Stimulated activated CD8-positive, alpha-beta memory T cell treated with anti-CD3 and anti-CD28 coated beads, Interleukin-4, amount 100 ng/mL, for 24 hours (primary cell): ENCODE data around the gene RPL22L1.
"Not testable (repeated sequence)": the region's sequence is repeated elsewhere in the genome, so short reads cannot be mapped to it uniquely, and the experiment has no call there.

Experiments used
- DNase-seq: peaks from one replicate; pipeline ENCODE4 v3.0.0-alpha.2; 2020; ENCODE audit warnings: low read depth

The RPL22L1 gene

DNA sequence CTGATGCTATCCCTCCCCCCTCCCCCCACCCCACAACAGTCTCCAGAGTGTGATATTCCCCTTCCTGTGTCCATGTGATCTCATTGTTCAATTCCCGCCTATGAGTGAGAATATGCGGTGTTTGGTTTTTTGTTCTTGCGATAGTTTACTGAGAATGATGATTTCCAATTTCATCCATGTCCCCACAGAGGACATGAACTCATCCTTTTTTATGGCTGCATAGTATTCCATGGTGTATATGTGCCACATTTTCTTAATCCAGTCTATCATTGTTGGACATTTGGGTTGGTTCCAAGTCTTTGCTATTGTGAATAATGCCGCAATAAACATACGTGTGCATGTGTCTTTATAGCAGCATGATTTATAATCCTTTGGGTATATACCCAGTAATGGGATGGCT, 8.7 kb upstream of the RPL22L1 start:
- DNase-seq, result not testable (repeated sequence)

DNA sequence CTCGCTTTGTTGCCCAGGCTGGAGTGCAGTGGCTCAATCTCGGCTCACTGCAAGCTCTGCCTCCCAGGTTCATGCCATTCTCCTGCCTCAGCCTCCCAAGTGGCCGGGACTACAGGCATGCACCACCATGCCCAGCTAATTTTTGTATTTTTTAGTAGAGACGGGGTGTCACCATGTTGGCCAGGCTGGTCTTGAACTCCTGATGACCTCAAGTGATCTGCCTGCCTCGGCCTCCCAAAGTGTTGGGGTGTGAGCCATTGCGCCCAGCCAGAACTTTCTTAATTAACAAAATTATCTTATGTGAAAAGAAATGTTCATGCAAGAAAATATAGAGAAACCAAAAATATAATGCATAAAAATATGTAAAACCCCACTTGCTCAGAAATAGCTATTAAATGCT, 7.3 kb upstream of the RPL22L1 start:
- DNase-seq, result not testable (repeated sequence)

DNA sequence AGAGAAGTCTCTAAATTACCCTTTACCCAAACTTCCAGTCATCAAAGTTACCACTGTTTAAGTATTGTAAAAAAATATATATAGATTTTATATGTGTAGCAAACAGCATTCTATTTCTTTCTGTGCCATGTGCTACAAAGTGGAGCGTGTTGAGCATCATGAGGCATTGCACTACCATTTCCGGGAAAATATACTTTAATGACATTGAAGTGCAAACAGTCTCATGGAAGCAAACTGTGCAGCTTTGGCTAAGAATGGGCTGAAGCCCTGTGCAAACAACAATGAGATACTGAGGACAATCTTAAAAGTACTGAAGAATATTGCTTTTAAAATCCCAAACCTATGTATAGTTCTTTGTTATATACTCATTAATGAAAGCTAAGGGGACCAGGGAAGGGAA, 6.5 kb upstream of the RPL22L1 start:
- DNase-seq, result no peak

DNA sequence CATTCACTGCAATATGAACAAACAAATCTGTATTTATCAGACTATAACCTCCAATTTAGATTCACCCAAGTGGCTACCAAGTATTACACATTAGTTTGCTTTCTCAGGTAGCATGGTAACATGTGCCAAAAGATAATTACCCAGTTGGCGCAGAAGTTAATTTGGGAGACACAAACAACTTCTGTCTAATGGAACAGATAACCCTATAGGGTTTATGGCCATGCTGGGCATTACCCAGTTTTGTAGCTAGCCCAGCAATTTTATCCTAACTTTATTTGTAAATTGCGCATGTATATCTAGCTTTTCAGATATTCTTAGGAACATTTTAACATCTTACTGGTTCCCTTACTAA, 780 bp downstream of the RPL22L1 start:
- DNase-seq, result no peak

DNA sequence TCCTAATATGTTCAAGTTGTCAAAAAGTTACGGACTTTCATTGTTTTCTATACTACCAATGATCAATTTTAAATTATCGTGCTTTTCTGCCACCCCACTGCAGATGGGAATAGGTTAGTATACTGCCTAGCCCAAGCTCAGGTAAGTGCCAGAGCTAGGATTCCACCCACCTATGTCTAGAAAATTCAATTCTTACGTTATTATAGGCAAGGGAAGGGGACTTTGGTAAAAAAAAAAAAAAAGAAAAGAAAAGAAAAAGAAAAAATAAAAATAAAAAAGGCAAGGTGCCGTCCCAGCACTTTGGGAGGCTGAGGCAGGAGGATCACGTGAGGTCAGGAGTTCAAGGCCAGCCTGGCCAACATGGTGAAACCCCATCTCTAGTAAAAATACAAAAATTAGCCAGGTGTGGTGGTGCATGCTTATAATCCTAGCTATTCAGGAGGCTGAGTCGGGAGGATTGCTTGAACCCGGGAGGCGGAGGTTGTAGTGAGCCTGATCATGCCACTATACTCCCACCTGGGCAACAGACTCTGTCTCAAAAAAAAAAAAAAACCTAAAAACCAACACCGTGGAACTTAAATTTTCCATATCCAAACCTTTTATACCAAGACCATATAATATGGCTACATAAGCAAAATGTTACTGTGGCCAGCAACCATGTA, 1.3 kb downstream of the RPL22L1 start:
- DNase-seq, result no peak

DNA sequence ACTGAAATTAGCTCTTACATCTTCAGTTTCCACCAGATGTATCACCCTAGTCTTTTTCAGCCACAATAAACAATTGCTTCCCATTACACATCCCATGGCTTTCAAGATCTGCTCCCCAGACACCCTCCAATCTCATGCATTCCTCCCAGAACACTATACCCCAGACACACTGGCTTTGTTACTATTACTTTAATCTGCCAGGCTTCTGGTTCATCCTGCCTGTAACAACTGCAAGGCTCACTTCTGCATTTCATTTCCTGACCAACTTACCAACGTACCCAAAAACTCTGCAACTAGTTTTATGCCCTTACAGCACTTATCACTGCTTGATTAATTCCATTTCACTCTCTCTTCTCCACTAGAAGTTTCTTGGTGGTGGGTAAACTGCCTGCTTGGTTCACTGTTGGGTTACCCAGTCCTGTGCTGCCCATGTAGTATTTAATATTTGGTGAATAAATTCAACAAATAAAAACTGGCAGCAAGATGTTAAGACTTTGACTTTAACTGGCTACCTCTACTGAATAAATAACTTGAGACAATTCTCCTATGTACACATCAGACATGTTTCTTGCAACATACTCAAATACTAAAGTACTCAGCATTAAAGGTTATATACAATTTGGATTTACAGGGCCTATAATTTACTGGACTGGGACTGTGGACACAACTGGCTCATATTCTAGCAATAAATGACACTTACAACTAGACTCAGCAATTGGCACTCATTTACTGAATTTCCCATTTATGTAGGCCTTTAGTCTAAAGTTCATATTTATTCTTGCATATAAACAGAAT, 2.7 kb downstream of the RPL22L1 start:
- no peak for DNase-seq

DNA sequence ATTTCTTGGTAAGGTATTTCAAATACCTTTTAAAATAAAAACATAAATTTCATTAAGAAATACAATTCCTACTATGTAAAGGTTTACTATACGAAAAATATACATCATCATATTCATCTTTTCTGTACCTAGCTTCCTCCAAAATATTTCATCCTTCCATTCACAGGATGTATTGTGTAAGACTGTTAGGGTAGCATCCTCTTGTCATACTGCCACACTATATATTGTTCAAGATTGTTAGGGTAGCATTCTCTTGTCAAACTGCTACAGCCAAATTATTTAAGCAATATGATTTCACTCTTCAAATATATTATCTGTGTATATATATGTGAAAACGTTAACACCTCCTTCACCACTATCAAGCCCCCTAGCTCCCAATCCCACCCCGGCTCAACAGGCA, 3.5 kb downstream of the RPL22L1 start:
- no peak for DNase-seq

DNA sequence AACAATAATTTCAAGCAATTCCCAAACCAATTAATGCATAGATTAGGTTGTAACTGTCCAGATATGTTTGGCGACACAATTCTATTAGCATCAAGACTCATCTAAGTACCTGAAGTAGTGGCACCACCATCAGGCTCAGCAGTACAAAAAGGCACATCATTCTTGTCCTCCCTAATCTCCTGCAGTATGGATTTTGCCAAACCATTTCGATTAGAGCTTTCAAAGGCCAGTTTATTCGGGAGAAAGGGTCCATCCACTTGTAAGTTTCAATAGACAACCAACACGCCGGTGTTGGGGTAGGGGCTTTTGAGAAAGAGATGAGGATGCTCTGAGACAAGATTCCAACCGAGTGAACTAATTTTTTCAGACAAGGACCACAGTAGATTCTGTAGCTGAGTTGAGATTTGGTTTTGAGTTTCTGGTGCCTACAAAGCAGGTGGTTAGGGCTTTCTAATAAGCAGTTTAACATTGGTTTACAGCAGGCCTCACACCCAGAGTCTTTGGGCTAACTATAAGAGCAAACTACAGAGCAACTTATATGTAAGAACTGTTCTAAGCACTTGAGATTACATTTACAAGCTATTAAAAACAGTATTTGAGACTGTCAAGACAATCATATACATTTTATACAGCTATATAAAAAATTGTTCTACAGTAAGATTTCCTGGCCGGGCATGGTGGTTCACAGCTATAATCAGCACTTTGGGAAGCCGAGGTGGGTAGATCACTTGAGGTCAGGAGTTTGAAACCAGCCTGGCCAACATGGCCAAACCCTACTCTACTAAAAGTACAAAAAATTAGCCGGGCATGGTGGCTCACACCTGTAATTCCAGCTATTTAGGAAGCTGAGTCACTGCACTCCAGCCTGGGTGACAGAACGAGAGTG, 4.5 kb downstream of the RPL22L1 start:
- no peak for DNase-seq

DNA sequence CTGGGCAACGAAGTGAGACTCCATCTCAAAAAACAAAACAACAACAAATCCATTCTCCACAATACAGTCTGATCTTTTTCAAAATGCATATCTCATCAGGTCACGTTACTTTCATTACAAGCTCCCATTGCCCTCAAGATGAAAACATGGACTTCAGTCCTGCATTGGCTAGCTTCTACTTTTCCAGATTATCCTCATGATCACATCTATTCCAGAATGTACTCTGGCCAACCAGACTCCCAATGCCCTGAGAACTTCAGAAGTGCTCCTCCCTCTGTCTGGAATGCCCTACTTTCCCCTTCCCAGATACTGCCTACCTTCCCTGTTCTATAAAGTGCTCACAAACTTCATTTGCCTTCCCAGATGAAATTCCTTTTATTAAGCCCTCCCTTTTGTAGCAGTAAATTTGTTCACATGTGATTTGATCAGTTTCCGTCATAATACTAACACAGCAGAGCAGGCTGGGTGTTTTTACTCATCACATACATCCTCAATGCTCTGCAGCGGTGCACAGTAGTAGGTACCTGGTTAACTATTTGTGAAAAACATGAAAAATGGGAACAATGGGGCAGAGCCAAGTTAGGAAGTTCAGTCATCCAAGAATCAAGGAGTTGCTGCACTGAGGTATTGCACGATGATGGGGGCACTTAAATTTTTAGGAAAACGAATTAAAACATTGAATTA, 5.3 kb downstream of the RPL22L1 start:
- DNase-seq, result no peak

DNA sequence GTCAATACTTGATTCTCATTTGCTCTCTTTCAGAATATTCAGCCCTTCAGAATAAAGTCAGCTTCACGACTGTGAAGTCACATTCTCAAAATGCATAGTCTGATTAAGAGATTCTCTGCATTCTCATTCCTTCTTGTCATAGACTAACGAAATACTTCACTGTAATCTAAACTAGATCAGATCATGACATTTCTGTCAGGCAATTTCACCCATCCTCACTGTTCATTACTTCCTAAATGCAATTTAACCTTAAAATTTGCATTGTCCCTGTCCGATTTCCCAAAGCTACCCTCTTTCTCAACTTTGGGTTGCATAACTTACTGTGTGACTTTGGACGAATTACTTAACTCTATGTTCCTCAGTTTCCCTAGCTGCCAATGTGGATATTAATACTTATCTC, 6.2 kb downstream of the RPL22L1 start:
- DNase-seq, result no peak

DNA sequence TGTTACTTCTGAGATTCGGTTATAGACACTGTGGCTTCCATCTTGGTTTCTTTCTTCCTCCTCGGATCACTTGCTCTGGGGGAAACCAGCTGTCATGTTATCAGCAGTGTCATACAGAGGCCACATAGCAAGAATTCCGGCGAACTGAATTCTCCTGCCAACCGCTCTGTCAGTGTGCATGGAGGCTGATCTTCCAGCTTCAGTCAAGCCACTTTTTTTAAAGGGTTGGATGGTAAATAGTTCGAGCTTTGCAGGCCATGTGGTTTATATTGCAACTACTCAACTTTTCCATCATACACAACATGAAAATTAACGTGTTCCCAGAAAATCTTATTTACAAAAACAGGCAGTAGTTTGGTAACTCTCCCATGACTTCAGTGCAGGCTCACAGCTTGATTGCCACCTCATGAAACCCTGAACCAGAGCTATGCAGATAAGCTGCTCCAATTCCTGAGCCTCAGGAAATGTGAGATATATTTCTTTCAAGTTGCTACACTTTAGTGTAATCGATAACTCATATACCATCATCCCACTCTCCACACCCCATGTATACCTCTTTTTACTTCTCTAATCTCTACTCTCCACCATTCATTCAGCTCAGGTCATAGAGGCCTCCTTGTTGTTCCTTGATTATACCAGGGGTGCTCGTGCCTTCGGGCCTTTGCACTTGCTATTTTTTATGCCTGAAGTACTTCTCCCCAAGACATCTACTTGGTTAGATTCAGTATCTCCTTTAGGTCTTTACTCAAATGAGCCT, 7.2 kb downstream of the RPL22L1 start:
- DNase-seq, result no peak

DNA sequence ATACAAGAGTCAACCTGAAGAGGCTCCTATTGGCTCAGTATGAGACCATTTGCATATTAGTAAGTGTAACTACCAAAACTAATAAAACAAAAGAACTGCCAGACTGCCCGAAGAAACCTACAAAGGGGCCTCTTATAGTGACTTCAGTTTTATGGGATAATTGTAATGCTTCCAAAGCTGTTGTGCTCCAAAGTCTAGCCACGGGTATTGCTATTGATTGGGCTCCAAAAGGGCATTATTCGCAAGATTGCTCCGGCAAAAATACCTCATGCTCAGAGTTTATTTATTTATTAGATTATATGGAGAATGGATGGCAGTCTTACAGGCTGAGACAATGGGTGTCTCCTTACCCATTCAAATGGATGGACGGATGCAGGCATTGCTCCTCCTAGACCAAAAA, 11.4 kb downstream of the RPL22L1 start:
- no peak for DNase-seq

DNA sequence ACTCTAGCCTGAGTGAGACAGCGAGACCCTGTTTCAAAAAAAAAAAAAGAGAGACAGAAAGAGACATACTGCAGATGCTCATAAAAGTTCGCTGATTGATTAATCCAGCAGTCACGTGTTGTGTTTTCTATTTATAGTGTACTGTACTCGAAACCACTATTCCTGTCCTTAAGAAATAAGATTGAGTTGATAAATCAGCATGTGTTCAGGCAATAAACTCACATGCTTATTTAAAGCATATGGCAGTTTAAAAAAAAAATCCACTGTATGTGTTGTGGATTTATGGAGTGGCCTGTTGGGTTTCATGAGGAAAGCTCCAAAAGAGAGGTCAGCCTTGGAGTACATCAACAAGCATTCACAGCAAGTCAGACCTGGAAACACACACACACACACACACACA, 17.7 kb downstream of the RPL22L1 start:
- DNase-seq, result no peak

DNA sequence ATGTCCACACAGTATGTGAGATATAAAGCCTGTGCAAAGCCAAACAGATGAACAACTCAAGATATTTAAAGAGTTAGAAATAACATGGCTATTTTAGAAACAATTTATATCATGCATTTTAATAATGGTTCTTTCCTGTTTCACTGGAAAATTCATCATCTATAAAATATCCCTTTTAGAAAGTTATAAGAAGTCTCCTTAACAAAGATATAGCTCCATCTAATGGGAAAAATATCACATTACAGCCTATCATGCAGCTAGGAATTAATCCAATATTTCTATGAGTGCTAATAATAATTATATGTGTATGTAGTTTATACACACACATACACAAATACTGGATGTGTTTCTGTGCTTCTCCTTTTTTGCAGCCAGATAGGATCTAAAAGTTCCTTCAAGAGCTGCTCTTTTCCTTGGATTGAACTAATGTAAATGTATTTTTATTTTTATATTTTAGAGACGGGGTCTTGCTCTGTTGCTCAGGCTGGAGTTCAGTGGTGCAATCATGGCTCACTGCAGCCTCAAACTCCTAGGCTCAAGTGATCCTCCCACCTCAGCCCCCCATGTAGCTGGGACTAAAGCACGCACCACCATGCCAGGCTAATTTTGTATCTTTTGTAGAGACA, 21.6 kb downstream of the RPL22L1 start:
- no peak for DNase-seq

DNA sequence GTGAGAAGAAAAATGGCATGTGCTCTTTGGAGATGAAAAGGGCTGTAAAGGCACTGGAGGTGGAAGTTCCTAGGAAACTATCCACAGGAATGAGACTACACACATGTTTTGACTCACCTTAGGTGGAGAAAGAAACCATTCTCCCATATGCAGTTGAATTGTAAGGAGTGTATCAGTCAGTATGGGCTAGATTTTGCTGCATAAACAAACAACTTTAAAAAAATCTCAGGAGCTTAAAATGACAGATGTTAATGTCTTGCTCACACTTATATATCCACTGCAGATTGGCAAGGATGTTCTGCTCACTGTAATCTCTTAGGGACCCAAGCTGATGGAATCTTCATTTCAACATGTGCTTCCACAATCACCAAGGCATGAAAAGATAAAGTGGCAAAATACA, 25.6 kb downstream of the RPL22L1 start:
- no peak for DNase-seq

DNA sequence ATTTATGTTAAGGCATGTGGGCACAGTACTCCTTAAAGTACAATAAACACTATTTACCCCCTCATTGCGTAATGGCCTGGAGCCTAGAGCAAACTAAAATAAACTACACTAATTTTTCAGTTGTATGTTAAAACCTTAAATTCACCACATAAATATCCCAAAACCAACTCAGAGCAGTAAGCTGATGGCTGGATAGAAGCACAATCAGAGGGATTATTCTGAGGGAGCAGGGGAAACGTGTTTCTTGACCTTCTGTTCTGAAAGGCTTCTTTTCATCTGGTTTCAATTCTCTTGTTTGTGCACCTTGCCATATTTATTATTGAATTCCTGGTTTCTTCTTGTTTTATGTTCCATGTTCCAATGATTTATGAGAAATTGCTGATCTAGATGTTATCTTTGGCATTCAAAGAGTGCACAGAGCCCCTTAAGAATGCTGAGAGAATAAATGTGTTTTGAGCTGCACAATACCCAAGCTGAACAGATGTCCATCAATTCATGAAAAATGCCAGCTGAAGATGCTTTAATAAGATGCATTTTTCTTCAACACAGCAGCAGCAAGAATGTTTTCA, 29.6 kb downstream of the RPL22L1 start:
- no peak for DNase-seq

DNA sequence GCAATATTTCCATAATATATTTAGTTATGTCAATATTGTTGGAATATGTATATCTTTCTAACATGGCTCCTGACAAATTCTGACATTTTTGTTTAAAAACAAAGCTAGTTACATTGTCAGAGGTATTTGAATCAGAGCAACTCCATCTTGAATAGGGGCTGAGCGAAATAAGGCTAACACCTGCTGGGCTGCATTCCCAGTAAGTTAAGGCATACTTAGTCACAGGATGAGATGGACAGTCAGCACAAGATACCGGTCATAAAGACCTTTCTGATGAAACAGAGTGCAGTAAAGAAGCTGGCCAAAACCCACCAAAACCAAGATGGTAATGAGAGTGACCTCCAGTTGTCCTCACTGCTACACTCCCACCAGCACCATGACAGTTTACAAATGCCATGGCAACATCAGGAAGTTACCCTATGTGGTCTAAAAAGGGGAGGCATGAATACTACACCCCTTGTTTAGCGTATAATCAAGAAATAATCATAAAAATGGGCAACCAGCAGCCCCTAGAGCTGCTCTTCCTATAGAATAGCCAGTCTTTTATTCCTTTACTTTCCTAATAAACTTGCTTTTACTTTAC, 30.4 kb downstream of the RPL22L1 start:
- DNase-seq, result no peak

DNA sequence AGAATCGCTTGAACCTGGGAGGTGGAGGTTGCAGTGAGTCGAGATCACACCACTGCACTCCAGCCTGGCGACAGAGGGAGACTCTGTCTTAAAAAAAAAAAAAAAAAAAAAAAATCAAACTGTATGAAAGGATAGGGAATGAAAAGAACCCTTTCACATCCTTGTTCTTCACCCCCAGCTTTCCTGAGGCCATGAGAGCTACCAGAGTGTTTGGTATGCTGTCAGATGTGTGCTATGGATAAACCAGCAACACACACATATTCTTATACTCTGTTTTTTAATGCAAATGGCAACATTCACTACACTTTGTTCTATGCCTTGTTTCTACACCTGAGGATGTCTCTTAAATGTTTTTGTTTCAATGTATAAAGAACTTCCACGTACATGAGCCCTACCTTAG, 33.5 kb downstream of the RPL22L1 start:
- DNase-seq, result no peak

DNA sequence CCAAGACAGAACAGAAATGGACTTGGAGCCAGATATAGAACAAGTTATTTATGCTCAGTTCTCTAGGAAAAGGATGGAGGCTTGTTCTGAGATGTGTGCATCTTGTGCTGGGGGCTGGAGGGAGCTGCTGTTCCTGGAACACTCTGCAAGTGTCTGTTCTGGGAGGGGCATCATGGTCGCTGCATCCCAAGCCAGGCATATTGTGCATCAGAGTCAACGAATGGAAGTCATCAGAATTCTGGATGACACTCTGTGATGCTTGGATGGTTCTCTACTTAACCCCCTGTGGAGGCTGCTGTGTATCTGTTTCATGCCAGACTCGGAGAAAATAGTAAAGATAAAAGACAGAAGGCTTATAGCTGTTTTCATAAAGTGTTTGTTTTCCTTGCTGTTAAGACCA, 34.7 kb downstream of the RPL22L1 start:
- DNase-seq, result no peak

DNA sequence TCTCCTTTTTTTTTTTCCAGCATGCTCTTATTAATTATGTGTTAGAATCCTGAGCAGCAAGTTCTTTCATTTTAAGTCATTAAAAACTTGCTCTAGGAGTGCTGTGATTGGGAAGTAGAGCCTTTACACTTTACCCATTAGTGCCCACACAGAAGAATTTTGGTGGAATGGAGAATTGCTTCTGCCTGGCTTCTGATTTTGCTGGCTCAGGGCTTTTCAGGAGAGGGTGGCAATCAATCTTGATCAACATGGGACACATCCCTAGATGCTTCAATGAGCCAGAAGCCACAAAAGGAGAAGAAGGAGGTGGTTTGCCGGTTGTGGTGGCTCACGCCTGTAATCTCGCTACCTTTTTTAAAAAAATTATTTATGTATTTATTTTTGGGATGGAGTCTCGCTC, 39.4 kb downstream of the RPL22L1 start:
- DNase-seq, result no peak
